NK-92 (cell line): Measurements from ENCODE around the gene SULT2B1.

Source experiments
- DNase-seq: peaks from one replicate; lab custom pipeline; 2025; ENCODE audit not compliant: unreplicated experiment; lab: John Stamatoyannopoulos, UW

SULT2B1 gene

GRCh38 chr19:48646722-48647216 is 94.8 kb downstream of the SULT2B1 start:
- no peak for DNase-seq

GRCh38 chr19:48648134-48648533 is 96.2 kb downstream of the SULT2B1 start:
- no peak for DNase-seq
